ENCODE data around the gene ZNRF3. TPM values are rescaled to one million over a fixed set of nuclear protein-coding genes. Genes with fewer than 3 reads are reported as not detected.

Gene ZNRF3
- total and polyA plus RNA-seq, 2 experiments from 2014 or later, result 11.1 to 32.2 TPM

DNA sequence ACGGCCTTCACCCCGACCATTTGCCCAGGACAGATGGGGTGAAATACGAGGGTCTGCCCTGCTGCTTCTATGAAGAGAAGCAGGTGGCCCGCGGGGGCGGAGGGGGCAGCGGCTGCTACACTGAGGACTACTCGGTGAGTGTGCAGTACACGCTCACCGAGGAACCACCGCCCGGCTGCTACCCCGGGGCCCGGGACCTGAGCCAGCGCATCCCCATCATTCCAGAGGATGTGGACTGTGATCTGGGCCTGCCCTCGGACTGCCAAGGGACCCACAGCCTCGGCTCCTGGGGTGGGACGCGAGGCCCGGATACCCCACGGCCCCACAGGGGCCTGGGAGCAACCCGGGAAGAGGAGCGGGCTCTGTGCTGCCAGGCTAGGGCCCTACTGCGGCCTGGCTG is 167.1 kb downstream of the ZNRF3 start:
- Histone ChIP-seq H3F3A (replicated peaks; ENCODE audit: low read depth) (peaks cover 8% of the 10 kb centered on the region; the same call in 1 of the 2 replicates), H3K27me3 (ENCODE audit: insufficient read depth) (no peaks in the 10 kb centered on the region), H2AFZ (no peak overlapping the region), H3K9me2 (ENCODE audit: insufficient read depth) (no peaks in the 10 kb centered on the region), H3K36me3 (ENCODE audit: insufficient read depth) (peaks cover 14% of the 10 kb centered on the region; the same call in 1 of the 2 replicates), H3K4me1 (ENCODE audit: insufficient read depth) (peaks cover 27% of the 10 kb centered on the region), H3K27ac (ENCODE audit: low read depth) (no peak overlapping the region), H3K79me2 (replicated peaks; ENCODE audit: insufficient read depth) (no peaks in the 10 kb centered on the region), H3K4me2 (no peak overlapping the region), H4K20me1 (replicated peaks; ENCODE audit: insufficient read depth) (no peaks in the 10 kb centered on the region), H3K4me3 (no peak overlapping the region)
- Mint-ChIP-seq H3K27me3 (ENCODE audit: insufficient read depth, low read depth, poor library complexity) (peaks cover 23% of the 10 kb centered on the region), H3K4me3 (no peak overlapping the region), H3K36me3 (ENCODE audit: low read depth) (peaks cover 43% of the 10 kb centered on the region), H3K27ac (no peak overlapping the region), H3K4me1 (peaks cover 29% of the 10 kb centered on the region), H3K9me3 (no peaks in the 10 kb centered on the region)
- TF ChIP-seq ZNF114 (CRISPR knock-in tag; IDR thresholded peaks at IDR 0.05) (no peak), EZH2phosphoT487 (IDR thresholded peaks at IDR 0.05; ENCODE audit: unreplicated experiment) (no peak), CREB1 (CRISPR knock-in tag; IDR thresholded peaks at IDR 0.05; ENCODE audit: low read depth) (no peak), CTCF (conservative IDR thresholded peaks at IDR 0.05; ENCODE audit: low read depth in 2 of 2) (no peak), ZNF331 (CRISPR knock-in tag; IDR thresholded peaks at IDR 0.05; ENCODE audit: low read depth) (no peak), JUNB (IDR thresholded peaks at IDR 0.05; ENCODE audit: unreplicated experiment) (no peak)
- no peak for DNase-seq (ENCODE audit: low spot score)
- ATAC-seq, result no peak

DNA sequence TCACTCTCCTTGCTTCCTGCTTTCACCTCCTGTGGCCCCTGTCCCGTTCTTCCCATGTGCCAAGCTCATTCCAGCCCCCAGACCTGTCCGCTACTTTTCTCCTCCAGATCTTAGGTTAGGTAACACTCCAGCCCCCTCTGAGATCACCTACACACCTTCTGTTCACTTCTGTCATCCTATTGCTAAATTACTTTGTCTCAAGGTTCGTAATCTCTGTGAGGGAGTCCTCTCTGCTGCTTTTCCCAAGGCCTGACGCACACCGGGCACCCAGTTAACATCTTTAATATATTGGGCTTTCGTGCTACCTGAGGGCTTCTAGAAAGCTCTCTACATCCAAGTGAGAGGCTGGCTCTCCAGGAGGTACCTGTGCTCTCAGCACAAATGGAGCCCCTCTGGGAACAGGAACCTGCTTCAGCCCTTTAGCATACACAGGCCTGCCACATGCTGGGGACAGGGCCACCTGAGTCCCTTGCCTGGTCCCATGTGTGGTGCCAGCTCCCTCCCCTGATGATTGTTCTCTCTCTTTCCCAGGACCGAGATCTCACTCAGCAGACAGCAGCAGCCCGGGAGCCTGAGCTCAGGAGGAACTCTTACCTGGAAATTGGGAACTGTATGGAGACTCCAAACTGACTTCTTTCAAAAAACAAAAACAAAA is 169.8 kb downstream of the ZNRF3 start:
- ATAC-seq (peak; percentile 9), DNase-seq (ENCODE audit: low spot score) (no peak)
- peaks cover 38% of the 10 kb centered on the region for H3K4me1 ChIP-seq (ENCODE audit: insufficient read depth)
- no peaks in the 10 kb centered on the region for H3K36me3 ChIP-seq (ENCODE audit: insufficient read depth)
- no peak for TF ChIP-seq ETS1 (IDR thresholded peaks at IDR 0.05)
- TF ChIP-seq CREB1 (CRISPR knock-in tag; IDR thresholded peaks at IDR 0.05; ENCODE audit: low read depth), result no peak
- TF ChIP-seq CTCF (conservative IDR thresholded peaks at IDR 0.05; ENCODE audit: low read depth in 2 of 2), result no peak
- TF ChIP-seq ZNF114 (CRISPR knock-in tag; IDR thresholded peaks at IDR 0.05), result no peak
- TF ChIP-seq, protein P1, sequence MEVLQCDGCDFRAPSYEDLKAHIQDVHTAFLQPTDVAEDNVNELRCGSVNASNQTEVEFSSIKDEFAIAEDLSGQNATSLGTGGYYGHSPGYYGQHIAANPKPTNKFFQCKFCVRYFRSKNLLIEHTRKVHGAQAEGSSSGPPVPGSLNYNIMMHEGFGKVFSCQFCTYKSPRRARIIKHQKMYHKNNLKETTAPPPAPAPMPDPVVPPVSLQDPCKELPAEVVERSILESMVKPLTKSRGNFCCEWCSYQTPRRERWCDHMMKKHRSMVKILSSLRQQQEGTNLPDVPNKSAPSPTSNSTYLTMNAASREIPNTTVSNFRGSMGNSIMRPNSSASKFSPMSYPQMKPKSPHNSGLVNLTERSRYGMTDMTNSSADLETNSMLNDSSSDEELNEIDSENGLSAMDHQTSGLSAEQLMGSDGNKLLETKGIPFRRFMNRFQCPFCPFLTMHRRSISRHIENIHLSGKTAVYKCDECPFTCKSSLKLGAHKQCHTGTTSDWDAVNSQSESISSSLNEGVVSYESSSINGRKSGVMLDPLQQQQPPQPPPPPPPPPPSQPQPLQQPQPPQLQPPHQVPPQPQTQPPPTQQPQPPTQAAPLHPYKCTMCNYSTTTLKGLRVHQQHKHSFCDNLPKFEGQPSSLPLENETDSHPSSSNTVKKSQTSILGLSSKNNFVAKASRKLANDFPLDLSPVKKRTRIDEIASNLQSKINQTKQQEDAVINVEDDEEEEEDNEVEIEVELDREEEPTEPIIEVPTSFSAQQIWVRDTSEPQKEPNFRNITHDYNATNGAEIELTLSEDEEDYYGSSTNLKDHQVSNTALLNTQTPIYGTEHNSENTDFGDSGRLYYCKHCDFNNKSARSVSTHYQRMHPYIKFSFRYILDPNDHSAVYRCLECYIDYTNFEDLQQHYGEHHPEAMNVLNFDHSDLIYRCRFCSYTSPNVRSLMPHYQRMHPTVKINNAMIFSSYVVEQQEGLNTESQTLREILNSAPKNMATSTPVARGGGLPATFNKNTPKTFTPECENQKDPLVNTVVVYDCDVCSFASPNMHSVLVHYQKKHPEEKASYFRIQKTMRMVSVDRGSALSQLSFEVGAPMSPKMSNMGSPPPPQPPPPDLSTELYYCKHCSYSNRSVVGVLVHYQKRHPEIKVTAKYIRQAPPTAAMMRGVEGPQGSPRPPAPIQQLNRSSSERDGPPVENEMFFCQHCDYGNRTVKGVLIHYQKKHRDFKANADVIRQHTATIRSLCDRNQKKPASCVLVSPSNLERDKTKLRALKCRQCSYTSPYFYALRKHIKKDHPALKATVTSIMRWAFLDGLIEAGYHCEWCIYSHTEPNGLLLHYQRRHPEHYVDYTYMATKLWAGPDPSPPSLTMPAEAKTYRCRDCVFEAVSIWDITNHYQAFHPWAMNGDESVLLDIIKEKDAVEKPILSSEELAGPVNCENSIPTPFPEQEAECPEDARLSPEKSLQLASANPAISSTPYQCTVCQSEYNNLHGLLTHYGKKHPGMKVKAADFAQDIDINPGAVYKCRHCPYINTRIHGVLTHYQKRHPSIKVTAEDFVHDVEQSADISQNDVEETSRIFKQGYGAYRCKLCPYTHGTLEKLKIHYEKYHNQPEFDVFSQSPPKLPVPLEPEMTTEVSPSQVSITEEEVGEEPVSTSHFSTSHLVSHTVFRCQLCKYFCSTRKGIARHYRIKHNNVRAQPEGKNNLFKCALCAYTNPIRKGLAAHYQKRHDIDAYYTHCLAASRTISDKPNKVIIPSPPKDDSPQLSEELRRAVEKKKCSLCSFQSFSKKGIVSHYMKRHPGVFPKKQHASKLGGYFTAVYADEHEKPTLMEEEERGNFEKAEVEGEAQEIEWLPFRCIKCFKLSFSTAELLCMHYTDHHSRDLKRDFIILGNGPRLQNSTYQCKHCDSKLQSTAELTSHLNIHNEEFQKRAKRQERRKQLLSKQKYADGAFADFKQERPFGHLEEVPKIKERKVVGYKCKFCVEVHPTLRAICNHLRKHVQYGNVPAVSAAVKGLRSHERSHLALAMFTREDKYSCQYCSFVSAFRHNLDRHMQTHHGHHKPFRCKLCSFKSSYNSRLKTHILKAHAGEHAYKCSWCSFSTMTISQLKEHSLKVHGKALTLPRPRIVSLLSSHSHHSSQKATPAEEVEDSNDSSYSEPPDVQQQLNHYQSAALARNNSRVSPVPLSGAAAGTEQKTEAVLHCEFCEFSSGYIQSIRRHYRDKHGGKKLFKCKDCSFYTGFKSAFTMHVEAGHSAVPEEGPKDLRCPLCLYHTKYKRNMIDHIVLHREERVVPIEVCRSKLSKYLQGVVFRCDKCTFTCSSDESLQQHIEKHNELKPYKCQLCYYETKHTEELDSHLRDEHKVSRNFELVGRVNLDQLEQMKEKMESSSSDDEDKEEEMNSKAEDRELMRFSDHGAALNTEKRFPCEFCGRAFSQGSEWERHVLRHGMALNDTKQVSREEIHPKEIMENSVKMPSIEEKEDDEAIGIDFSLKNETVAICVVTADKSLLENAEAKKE (CRISPR knock-in tag; IDR thresholded peaks at IDR 0.05), result no peak
- no peak for TF ChIP-seq ZNF331 (CRISPR knock-in tag; IDR thresholded peaks at IDR 0.05; ENCODE audit: low read depth)
- no peak for TF ChIP-seq STAT1 (IDR thresholded peaks at IDR 0.05; ENCODE audit: unreplicated experiment)
- H2AFZ ChIP-seq, result no peak overlapping the region
- no peaks in the 10 kb centered on the region for H3K79me2 ChIP-seq (replicated peaks; ENCODE audit: insufficient read depth)
- no peaks in the 10 kb centered on the region for H3K27me3 ChIP-seq (ENCODE audit: insufficient read depth)
- no peaks in the 10 kb centered on the region for H4K20me1 ChIP-seq (replicated peaks; ENCODE audit: insufficient read depth)
- no peaks in the 10 kb centered on the region for H3K9me2 ChIP-seq (ENCODE audit: insufficient read depth)
- peaks cover 8% of the 10 kb centered on the region; the same call in 1 of the 2 replicates for H3F3A ChIP-seq (replicated peaks; ENCODE audit: low read depth)
- peak overlapping the region; percentile 81 for H3K27ac ChIP-seq (ENCODE audit: low read depth)
- H3K9me3 Mint-ChIP-seq, result no peaks in the 10 kb centered on the region
- no peak overlapping the region for H3K4me3 ChIP-seq
- H3K36me3 Mint-ChIP-seq (ENCODE audit: low read depth), result peaks cover 22% of the 10 kb centered on the region
- H3K27me3 Mint-ChIP-seq (ENCODE audit: insufficient read depth, low read depth, poor library complexity), result peaks cover 18% of the 10 kb centered on the region
- H3K4me1 Mint-ChIP-seq, result peaks cover 39% of the 10 kb centered on the region
- H3K4me2 ChIP-seq, result 0 out of 2 replicates have a peak overlapping the region, but pooled peaks have one; percentile 14
- H3K4me3 Mint-ChIP-seq, result no peak overlapping the region
- H3K27ac Mint-ChIP-seq, result peak overlapping the region; percentile 27
